Measurements from ENCODE around the gene WRAP53.

The WRAP53 gene

GRCh38 chr17:7719661-7720060, 31.4 kb downstream of the WRAP53 start:
- ChIA-PET POLR2A (no interaction called here), CTCF (no interaction called here)
- DNase-seq = no peak
- Histone ChIP-seq H3K4me1 (ENCODE audit: control extremely low read depth in 1 of 4, control insufficient read depth in 4 of 4, insufficient read depth in 4 of 4, low read length in 3 of 4) (peaks cover 0 to 26% (median 20%) of the 10 kb centered on the region in 4 experiments), H3K27me3 (replicated peaks in 2 of 5; ENCODE audit: control insufficient read depth in 4 of 5, insufficient read depth in 5 of 5, low read length in 4 of 5) (peaks cover 0 to 10% (median 4%) of the 10 kb centered on the region in 5 experiments), H3K9me3 (ENCODE audit: control extremely low read depth in 1 of 5, control insufficient read depth in 4 of 5, insufficient read depth in 2 of 5, low read depth in 1 of 5, low read length in 4 of 5) (no peaks in the 10 kb centered on the region), H3K4me3 (ENCODE audit: control insufficient read depth in 1 of 7, extremely low read depth in 1 of 7, insufficient read depth in 4 of 7, low read depth in 2 of 7, low read length in 6 of 7) (no peak overlapping the region), H3K27ac (ENCODE audit: insufficient read depth in 1 of 2, low read depth in 1 of 2, low read length in 2 of 2, poor library complexity in 1 of 2, severe bottlenecking in 2 of 2) (no peak overlapping the region), H3K36me3 (ENCODE audit: control insufficient read depth in 4 of 4, insufficient read depth in 4 of 4, low read length in 3 of 4) (no peaks in the 10 kb centered on the region)
- 92% methylated on average over 8 of the region's 9 CpGs for WGBS (ENCODE audit: insufficient coverage)

- POLR2A ChIA-PET = no interaction called here
- Histone ChIP-seq H3K27ac (ENCODE audit: insufficient read depth in 1 of 2, low read depth in 1 of 2, low read length in 2 of 2, poor library complexity in 1 of 2, severe bottlenecking in 2 of 2) (no peak overlapping the region), H3K4me1 (ENCODE audit: control extremely low read depth in 1 of 4, control insufficient read depth in 4 of 4, insufficient read depth in 4 of 4, low read length in 3 of 4) (peaks cover 0 to 26% (median 20%) of the 10 kb centered on the region in 4 experiments), H3K27me3 (replicated peaks in 2 of 5; ENCODE audit: control insufficient read depth in 4 of 5, insufficient read depth in 5 of 5, low read length in 4 of 5) (peaks cover 0 to 10% (median 4%) of the 10 kb centered on the region in 5 experiments), H3K36me3 (ENCODE audit: control insufficient read depth in 4 of 4, insufficient read depth in 4 of 4, low read length in 3 of 4) (no peaks in the 10 kb centered on the region), H3K9me3 (ENCODE audit: control extremely low read depth in 1 of 5, control insufficient read depth in 4 of 5, insufficient read depth in 2 of 5, low read depth in 1 of 5, low read length in 4 of 5) (no peaks in the 10 kb centered on the region), H3K4me3 (ENCODE audit: control insufficient read depth in 1 of 7, extremely low read depth in 1 of 7, insufficient read depth in 4 of 7, low read depth in 2 of 7, low read length in 6 of 7) (no peak overlapping the region)
- WGBS (ENCODE audit: insufficient coverage) = 63% methylated on average over 4 of the region's 4 CpGs
- CTCF ChIA-PET = interaction anchor here (1.7 kb wide), 1 partner anchor 23 kb away, joined by 5 read pairs; no protein-coding TSS in a partner anchor
- DNase-seq = no peak
Observed at GRCh38 chr17:7720125-7720524, 31.8 kb downstream of the WRAP53 start.

- H3K9me3 ChIP-seq (ENCODE audit: control extremely low read depth in 1 of 5, control insufficient read depth in 4 of 5, insufficient read depth in 2 of 5, low read depth in 1 of 5, low read length in 4 of 5) = no peaks in the 10 kb centered on the region
- ChIA-PET POLR2A (no interaction called here), CTCF (interaction anchor here (1.1 to 1.7 kb wide), 2 partner anchors 22 to 87 kb away, joined by 3 to 5 read pairs; no protein-coding TSS in a partner anchor)
- H3K27ac ChIP-seq (ENCODE audit: insufficient read depth in 1 of 2, low read depth in 1 of 2, low read length in 2 of 2, poor library complexity in 1 of 2, severe bottlenecking in 2 of 2) = no peak overlapping the region
- H3K36me3 ChIP-seq (ENCODE audit: control insufficient read depth in 4 of 4, insufficient read depth in 4 of 4, low read length in 3 of 4) = no peaks in the 10 kb centered on the region
- peaks cover 0 to 9% (median 0%) of the 10 kb centered on the region in 5 experiments for H3K27me3 ChIP-seq (replicated peaks in 2 of 5; ENCODE audit: control insufficient read depth in 4 of 5, insufficient read depth in 5 of 5, low read length in 4 of 5)
- no peak overlapping the region for H3K4me3 ChIP-seq (ENCODE audit: control insufficient read depth in 1 of 7, extremely low read depth in 1 of 7, insufficient read depth in 4 of 7, low read depth in 2 of 7, low read length in 6 of 7)
- WGBS (ENCODE audit: insufficient coverage) = 100% methylated on average over 1 of the region's 2 CpGs
- peaks cover 0 to 22% (median 14%) of the 10 kb centered on the region in 4 experiments for H3K4me1 ChIP-seq (ENCODE audit: control extremely low read depth in 1 of 4, control insufficient read depth in 4 of 4, insufficient read depth in 4 of 4, low read length in 3 of 4)
- DNase-seq = no peak
Observed at GRCh38 chr17:7721612-7722011, 33.3 kb downstream of the WRAP53 start.

- WGBS (ENCODE audit: insufficient coverage) = 100% methylated on average over 3 of the region's 3 CpGs
- POLR2A ChIA-PET = no interaction called here
- CTCF ChIA-PET = interaction anchor here (0.7 to 1.2 kb wide), 2 partner anchors 10 to 16 kb away, joined by 3 read pairs; partner anchors contain the start of gene DNAH2
Observed at GRCh38 chr17:7727886-7728285, 39.6 kb downstream of the WRAP53 start.

GRCh38 chr17:7729816-7730215, 41.5 kb downstream of the WRAP53 start:
- H3K4me3 ChIP-seq (ENCODE audit: control insufficient read depth in 1 of 7, extremely low read depth in 1 of 7, insufficient read depth in 4 of 7, low read depth in 2 of 7, low read length in 6 of 7) = no peak overlapping the region
- no CpG with 5 or more reads among the region's 1 CpG for WGBS (ENCODE audit: insufficient coverage)
- POLR2A ChIA-PET = interaction anchor here (0.6 kb wide), 1 partner anchor 10 kb away, joined by 4 read pairs; no protein-coding TSS in a partner anchor
- H3K36me3 ChIP-seq (ENCODE audit: control insufficient read depth in 4 of 4, insufficient read depth in 4 of 4, low read length in 3 of 4) = no peaks in the 10 kb centered on the region
- peaks cover 0 to 10% (median 4%) of the 10 kb centered on the region in 4 experiments for H3K4me1 ChIP-seq (ENCODE audit: control extremely low read depth in 1 of 4, control insufficient read depth in 4 of 4, insufficient read depth in 4 of 4, low read length in 3 of 4)
- CTCF ChIA-PET = interaction anchor here (1.0 to 1.9 kb wide), 4 partner anchors 10 to 169 kb away, joined by 3 to 8 read pairs (median 4); no protein-coding TSS in a partner anchor
- no peaks in the 10 kb centered on the region for H3K27me3 ChIP-seq (replicated peaks in 2 of 5; ENCODE audit: control insufficient read depth in 4 of 5, insufficient read depth in 5 of 5, low read length in 4 of 5)
- H3K9me3 ChIP-seq (ENCODE audit: control extremely low read depth in 1 of 5, control insufficient read depth in 4 of 5, insufficient read depth in 2 of 5, low read depth in 1 of 5, low read length in 4 of 5) = no peaks in the 10 kb centered on the region
- no peak overlapping the region for H3K27ac ChIP-seq (ENCODE audit: insufficient read depth in 1 of 2, low read depth in 1 of 2, low read length in 2 of 2, poor library complexity in 1 of 2, severe bottlenecking in 2 of 2)
- DNase-seq = peak; percentile 25 to 77 (median 70)

More at GRCh38 chr17:7727886-7728285, 39.6 kb downstream of the WRAP53 start:
- Histone ChIP-seq H3K9me3 (ENCODE audit: control extremely low read depth in 1 of 5, control insufficient read depth in 4 of 5, insufficient read depth in 2 of 5, low read depth in 1 of 5, low read length in 4 of 5) (no peaks in the 10 kb centered on the region), H3K36me3 (ENCODE audit: control insufficient read depth in 4 of 4, insufficient read depth in 4 of 4, low read length in 3 of 4) (no peaks in the 10 kb centered on the region), H3K27me3 (replicated peaks in 2 of 5; ENCODE audit: control insufficient read depth in 4 of 5, insufficient read depth in 5 of 5, low read length in 4 of 5) (peaks cover 0 to 2% (median 0%) of the 10 kb centered on the region in 5 experiments), H3K27ac (ENCODE audit: insufficient read depth in 1 of 2, low read depth in 1 of 2, low read length in 2 of 2, poor library complexity in 1 of 2, severe bottlenecking in 2 of 2) (no peak overlapping the region), H3K4me3 (ENCODE audit: control insufficient read depth in 1 of 7, extremely low read depth in 1 of 7, insufficient read depth in 4 of 7, low read depth in 2 of 7, low read length in 6 of 7) (no peak overlapping the region), H3K4me1 (ENCODE audit: control extremely low read depth in 1 of 4, control insufficient read depth in 4 of 4, insufficient read depth in 4 of 4, low read length in 3 of 4) (peaks cover 0 to 10% (median 4%) of the 10 kb centered on the region in 4 experiments)
- no peak for DNase-seq

- Histone ChIP-seq H3K27ac (ENCODE audit: insufficient read depth in 1 of 2, low read depth in 1 of 2, low read length in 2 of 2, poor library complexity in 1 of 2, severe bottlenecking in 2 of 2) (no peak overlapping the region), H3K27me3 (replicated peaks in 2 of 5; ENCODE audit: control insufficient read depth in 4 of 5, insufficient read depth in 5 of 5, low read length in 4 of 5) (peaks cover 0 to 6% (median 0%) of the 10 kb centered on the region in 5 experiments), H3K36me3 (ENCODE audit: control insufficient read depth in 4 of 4, insufficient read depth in 4 of 4, low read length in 3 of 4) (no peaks in the 10 kb centered on the region), H3K4me1 (ENCODE audit: control extremely low read depth in 1 of 4, control insufficient read depth in 4 of 4, insufficient read depth in 4 of 4, low read length in 3 of 4) (peaks cover 0 to 10% (median 4%) of the 10 kb centered on the region in 4 experiments), H3K9me3 (ENCODE audit: control extremely low read depth in 1 of 5, control insufficient read depth in 4 of 5, insufficient read depth in 2 of 5, low read depth in 1 of 5, low read length in 4 of 5) (no peaks in the 10 kb centered on the region), H3K4me3 (ENCODE audit: control insufficient read depth in 1 of 7, extremely low read depth in 1 of 7, insufficient read depth in 4 of 7, low read depth in 2 of 7, low read length in 6 of 7) (no peak overlapping the region)
- DNase-seq = no peak
- POLR2A ChIA-PET = no interaction called here
- CTCF ChIA-PET = no interaction called here
- WGBS (ENCODE audit: insufficient coverage) = over 99% methylated on average over 9 of the region's 14 CpGs
Observed at GRCh38 chr17:7732981-7733539, 44.8 kb downstream of the WRAP53 start.

GRCh38 chr17:7737601-7738000, 49.3 kb downstream of the WRAP53 start:
- peaks cover 0 to 4% (median under 1%) of the 10 kb centered on the region in 4 experiments for H3K4me1 ChIP-seq (ENCODE audit: control extremely low read depth in 1 of 4, control insufficient read depth in 4 of 4, insufficient read depth in 4 of 4, low read length in 3 of 4)
- ChIA-PET CTCF (interaction anchor here (1.5 kb wide), 1 partner anchor 26 kb away, joined by 4 read pairs; no protein-coding TSS in a partner anchor), POLR2A (no interaction called here)
- no peaks in the 10 kb centered on the region for H3K9me3 ChIP-seq (ENCODE audit: control extremely low read depth in 1 of 5, control insufficient read depth in 4 of 5, insufficient read depth in 2 of 5, low read depth in 1 of 5, low read length in 4 of 5)
- 94% methylated on average over 4 of the region's 5 CpGs for WGBS (ENCODE audit: insufficient coverage)
- no peak overlapping the region for H3K4me3 ChIP-seq (ENCODE audit: control insufficient read depth in 1 of 7, extremely low read depth in 1 of 7, insufficient read depth in 4 of 7, low read depth in 2 of 7, low read length in 6 of 7)
- no peaks in the 10 kb centered on the region for H3K36me3 ChIP-seq (ENCODE audit: control insufficient read depth in 4 of 4, insufficient read depth in 4 of 4, low read length in 3 of 4)
- peaks cover 0 to 7% (median 0%) of the 10 kb centered on the region in 5 experiments for H3K27me3 ChIP-seq (replicated peaks in 2 of 5; ENCODE audit: control insufficient read depth in 4 of 5, insufficient read depth in 5 of 5, low read length in 4 of 5)
- DNase-seq = no peak
- H3K27ac ChIP-seq (ENCODE audit: insufficient read depth in 1 of 2, low read depth in 1 of 2, low read length in 2 of 2, poor library complexity in 1 of 2, severe bottlenecking in 2 of 2) = no peak overlapping the region
